GM19372 (cell line): ENCODE data around the gene CMTM3.
"Not testable (repeated sequence)": the region's sequence is repeated elsewhere in the genome, so short reads cannot be mapped to it uniquely, and the experiment has no call there.

ENCODE experiments used
- ATAC-seq: cut with Tn5 transposase; IDR thresholded peaks from one replicate; pipeline ENCODE4 v1.9.1; 2021; ENCODE audit warnings: mild to moderate bottlenecking, low read depth, moderate library complexity; ENCODE audit not compliant: unreplicated experiment

Gene CMTM3

DNA sequence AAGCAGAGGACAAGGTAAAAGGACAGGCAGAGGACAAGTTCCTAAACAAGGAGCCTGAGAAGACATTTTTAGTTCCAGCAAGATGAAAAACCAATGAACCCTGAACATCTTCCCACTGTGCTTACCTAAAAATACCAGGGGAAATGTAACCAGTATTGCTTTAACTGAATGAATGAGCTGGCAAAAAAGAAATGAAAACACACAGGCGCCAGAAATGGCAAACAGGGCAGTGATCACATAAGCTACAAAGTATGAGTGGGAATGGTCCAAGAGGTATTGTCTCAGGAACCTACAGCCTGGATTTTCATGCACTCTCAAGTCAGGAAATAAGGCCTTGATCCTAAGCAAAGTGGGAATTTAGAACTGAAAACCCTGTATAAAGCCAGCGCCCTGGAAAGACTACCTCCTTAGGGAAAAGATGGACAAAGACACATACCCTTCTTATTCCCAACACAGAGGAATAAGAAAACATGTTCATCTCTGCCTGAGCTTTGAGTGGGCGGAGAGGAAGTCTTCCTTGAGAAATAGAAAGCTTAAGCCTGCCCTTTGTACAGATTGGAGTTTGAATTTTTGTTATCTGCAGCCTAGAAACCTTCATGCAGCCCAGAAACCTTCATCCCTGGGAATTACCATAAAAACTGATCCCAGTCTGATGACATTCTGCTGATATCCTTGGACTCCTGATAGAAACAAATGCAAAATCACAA, 23.1 kb upstream of the CMTM3 start:
- no peak for ATAC-seq

DNA sequence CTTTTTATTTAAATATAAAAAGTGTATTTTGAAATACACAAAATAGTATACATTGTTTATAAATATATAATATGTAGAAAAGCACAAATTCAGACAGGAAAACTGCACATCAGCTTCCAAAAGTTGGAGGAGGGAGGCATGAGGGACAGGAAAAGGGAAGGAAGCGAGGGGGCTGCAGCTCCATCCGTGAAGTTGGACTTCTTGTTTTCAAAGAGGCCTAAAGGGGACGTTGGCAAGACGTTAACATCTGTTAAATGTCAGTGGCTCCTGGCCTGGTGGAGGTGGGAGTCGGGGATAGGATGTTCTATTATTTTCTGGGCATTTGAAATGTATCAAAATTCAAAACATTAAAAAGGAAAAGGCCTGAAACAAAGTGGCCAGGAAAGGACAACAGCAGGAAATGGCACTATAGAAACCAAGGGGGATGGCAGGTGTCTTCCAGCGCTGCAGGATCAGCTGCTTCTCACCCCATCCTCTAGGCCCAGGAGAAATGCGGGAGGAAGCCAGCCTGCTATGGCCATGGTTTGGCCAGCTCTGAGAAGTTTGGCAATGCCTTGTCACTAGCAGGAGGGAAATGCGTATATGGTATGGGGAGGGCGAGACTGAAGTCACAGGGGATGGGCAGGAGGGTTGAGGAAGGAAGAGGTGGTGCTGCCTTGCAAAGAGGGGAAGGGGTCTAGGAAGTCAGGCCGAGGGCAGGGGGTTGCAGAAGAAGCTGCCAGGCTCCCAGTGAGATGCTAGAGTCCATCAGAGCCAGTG, 18.8 kb upstream of the CMTM3 start:
- ATAC-seq, result no peak

DNA sequence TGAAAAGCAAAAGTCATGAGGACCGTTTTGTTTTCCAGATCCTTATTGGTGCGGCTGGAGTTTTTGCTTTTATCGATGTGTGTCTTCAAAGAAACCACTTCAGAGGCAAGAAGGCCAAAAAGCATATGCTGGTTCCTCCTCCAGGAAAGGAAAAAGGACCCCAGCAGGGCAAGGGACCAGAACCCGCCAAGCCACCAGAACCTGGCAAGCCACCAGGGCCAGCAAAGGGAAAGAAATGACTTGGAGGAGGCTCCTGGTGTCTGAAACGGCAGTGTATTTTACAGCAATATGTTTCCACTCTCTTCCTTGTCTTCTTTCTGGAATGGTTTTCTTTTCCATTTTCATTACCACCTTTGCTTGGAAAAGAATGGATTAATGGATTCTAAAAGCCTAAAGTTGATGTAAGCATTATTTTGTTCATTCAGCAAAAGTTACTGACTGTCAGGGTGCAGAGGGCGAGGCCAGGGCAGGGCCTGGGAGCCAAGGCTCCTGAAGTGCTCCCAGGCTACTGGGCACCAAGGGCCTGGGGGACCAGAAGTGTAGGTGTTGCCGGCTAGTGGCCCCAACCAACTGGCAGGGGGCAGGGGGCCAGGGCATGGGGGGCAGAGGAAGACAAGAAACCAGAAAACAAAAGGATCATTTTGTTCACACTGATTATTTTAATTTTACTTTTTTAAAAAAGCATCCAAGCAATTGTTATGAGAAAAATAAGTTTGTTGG, 16.5 kb upstream of the CMTM3 start:
- no peak for ATAC-seq

DNA sequence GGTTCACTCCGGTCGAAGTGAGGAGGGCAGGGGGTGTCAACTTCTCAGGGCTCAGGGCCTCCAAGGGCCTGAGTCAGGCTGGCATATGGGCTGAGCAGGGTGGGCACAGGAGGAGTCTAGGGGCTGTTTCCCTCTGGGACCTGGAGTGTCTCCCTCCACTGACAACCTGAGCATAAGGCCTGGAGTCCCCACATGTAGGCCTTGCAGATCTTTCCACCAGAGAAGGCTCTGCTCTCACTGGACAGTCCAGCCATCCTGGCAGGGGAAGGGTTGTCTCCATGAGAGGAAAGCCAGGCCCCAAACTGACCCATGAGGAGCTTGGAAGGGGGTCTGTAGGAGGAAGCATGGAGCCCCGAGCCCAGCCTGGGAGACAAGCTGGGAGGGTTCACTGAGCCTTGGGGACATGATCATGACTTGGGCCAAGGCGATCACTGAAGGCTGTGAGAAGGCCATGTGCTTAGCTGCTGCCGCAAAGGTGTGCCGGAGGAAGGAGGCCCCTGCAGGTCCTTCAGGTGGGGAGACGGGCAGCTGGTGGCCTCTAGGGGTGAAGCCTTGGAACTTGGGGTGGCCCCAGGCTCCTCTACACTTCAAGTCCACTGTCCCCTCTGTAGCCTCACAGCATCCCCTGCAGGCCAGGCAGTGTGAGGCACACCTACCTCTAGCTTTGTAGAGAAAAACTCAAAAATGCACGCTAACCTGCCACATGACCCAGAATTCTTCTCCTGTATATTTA, 15.4 kb upstream of the CMTM3 start:
- ATAC-seq, result peak; percentile 86

DNA sequence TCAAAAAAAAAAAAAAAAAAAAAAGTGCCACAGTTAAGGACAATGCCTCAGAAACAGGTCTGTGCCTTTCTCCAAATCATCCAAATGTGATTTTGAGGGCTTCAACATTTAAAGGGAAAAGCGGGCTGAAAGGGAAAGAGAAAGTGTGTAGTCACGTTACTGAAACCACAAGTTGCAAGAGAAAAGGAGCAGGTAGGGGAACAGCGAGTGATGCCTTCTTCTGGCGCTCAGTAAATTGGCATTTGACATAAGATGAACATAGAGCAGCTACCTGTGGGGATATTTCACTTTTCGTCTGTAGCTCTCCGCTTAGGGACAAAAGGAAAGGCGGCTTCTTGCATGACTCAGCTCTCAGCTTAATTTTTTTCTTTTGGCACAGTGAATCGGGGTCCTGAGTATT, 14.2 kb upstream of the CMTM3 start:
- no peak for ATAC-seq

DNA sequence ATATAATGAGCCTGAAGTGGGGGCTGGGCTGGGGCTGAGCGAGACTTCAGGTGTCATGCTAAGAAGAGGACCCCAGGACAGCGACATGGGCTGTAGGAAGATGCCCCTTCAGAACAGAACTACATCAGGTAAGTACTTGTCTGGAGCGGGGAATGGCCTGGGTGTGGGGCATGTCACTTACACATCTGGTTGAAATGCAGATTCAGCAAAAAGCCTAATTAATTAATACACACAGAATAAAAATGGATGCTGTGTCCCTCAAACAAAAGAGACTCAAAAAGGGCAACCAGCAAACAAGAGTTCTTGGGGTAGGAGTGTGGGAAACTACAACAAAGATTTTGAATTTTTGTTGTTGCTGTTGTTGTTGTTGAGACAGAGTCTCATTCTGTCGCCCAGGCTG, 13.5 kb upstream of the CMTM3 start:
- no peak for ATAC-seq

DNA sequence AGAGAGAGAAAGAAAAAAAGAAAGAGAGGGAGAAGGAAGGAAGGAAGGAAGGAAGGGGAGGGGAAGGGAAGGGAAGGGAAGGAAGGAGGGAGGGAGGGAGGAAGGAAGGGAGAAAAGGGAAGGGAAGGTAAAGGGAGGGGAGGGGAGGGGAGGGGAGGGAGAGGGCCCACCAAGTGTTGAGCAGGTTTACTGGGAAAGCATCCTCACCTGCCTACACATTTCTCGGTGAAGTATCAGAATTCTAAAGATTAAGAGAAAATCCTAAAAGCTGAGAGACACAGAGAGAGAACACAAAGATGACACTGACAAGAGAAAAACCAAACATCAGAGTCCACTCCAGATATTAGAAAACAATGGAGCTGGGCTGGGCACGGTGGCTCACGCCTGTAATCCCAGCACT, 12.3 kb upstream of the CMTM3 start:
- no peak for ATAC-seq

DNA sequence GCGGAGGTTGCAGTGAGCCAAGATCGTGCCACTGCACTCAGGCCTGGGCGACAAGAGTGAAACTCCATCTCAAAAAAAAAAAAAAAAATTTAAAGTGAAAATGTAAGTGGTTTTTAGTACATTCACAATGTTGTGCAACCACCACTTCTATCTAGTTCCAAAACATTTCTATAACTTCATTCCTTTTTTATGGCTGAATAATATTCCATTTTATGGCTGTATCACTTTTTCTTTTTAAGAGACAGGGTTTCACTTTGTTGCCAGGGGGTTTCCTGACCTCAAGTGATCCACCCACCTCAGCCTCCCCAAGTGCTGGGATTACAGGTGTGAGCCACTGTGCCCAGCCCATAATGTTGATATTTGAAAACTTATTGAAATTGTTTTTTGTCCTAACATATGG, 11.7 kb upstream of the CMTM3 start:
- no peak for ATAC-seq

DNA sequence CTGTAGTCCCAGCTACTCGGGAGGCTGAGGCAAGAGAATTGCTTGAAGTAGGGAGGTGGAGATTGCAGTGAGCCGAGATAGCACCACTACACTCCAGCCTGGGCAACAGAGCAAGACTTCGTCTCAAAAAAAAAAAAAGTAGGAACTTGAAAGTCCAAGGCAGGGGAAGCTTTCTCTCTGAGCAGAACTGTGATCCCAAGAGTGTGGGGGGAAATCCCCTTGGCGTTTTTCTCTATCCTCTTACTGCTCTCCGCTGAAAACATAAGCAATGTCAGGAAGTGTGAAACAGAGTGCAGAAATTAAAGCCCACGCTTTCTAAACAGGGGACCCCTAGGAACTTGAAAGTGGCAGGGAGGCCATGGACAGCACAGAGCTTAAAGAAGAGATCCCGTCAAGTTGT, 9.8 kb upstream of the CMTM3 start:
- ATAC-seq, result no peak

DNA sequence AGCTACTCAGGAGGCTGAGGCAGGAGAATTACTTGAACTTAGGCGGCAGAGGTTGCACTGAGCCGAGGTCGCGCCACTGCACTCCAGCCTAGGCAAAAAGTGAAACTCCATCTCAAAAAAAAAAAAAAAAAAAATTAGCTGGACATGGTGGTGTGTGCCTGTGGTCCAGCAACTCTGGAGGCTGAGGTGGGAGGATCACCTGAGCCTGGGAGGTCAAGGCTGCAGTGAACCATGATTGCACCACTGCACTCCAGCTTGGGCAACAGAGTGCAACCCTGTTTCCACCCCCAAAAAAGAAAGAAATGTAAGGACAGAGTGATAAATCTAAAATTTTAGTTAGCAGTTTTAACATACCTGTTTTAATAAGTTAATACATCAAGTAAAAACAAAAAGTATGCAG, 7.9 kb upstream of the CMTM3 start:
- not testable (repeated sequence) for ATAC-seq

DNA sequence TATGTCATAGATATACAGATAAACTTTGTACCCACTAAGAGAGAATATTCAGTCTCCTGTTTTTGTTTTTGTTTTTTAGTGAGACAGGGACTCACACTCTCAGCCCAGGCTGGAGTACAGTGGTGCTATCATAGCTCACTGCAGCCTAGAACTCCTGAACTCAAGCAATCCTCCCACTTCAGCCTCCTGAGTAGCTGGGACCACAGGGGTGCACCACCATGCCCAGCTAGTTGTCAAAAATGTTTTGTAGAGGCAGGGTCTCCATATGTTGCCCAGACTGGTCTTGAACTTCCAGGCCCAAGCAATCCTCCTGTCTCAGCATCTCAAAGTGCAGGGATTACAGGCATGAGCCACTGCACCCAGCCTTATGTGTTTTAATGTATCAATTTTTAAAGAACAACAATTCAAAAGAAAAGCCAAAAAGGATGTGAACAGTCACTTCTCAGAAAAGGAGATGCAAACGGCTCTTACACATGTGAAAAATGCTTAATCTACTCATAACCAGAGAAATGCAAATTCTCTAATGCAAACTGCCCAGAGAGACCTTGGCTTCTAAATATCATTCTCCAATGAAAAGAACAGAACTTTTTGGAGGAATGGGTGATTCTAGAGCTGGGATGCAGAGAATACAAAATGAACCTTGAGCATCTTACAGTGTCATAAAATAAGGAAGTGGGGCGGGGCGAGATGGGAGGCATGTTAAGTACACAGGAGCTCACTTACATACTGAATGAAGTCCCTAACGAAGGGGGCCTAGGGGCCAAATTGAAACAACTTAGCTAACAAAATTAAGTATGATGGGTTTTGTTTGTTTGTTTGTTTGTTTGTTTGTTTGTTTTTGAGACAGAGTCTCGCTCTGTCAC, 7.3 kb upstream of the CMTM3 start:
- ATAC-seq, result no peak

DNA sequence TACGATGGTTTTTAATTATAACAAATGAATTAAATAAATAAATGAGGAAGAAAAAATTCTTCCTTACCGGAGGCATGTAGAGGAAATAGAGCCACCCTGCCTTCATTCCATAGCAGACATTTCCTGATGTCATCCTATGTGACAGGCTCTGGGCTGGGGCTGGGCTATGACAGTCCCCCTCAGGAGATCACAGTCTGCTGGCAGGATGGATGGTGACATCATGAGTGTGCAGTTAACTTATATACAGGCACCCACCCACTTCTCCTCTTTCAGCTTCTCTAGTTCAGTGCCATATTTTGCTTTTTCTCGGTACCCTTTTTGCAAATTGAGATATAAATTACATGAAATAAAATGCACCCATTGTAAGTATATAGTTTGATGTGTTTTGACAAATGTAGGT, 6.4 kb upstream of the CMTM3 start:
- no peak for ATAC-seq

DNA sequence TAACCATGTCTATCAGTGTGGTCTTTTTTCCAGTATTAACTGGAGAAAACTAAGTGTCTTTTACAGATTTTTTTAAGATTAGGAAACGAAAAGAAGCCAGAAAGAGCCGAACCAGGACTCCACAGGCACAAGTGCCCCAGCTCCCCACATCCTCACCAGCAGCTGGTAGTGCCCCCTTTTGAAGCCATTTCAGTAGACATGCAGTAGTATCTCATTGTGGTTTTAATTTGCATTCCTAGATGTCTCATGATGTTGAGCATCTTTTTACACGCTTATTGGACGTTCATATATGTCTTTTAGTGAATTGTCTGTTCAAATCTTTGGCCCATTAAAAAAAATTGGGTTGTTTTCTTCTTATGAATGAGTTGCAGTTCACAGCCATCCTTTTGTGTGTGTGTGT, 4.8 kb upstream of the CMTM3 start:
- no peak for ATAC-seq

DNA sequence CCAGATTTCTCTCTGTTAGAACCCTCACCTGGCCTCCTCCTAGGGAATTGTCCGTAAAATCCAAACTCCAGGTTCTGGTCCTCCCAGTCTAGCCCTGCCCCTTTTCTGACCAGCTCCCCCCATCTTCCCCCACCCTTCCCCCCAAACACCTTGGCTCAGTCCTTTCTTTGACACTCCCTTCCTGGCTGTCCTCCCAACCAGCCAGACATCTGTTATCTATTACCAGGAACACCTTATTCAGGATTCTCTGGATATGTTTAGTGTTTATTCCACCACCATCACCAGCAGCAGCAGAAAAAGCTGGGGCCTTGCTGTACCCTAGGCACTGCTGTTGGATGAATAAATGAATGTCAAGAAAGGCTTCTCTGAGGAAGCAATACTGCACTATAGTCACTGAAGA, 4.0 kb upstream of the CMTM3 start:
- no peak for ATAC-seq

DNA sequence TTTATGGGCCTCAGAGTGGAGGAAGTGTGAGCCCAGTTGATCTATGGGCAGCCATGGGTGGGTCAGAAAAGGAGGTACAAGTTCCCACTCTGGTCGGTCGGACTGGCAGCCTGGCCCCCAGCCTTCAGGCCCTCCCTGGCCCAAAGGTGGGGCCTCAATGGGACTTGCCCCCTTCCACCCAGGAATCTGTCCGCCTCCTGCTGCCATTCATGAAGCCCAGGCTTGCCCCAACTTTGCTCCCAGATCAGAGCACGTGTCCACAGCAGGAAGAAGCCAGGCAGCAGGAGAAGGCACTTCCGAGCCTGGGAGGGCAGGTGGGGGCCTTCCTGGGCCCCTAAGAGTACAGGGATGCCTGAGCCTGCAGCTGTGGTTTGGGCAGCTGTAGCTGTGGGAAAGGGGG, 3.0 kb upstream of the CMTM3 start:
- no peak for ATAC-seq

DNA sequence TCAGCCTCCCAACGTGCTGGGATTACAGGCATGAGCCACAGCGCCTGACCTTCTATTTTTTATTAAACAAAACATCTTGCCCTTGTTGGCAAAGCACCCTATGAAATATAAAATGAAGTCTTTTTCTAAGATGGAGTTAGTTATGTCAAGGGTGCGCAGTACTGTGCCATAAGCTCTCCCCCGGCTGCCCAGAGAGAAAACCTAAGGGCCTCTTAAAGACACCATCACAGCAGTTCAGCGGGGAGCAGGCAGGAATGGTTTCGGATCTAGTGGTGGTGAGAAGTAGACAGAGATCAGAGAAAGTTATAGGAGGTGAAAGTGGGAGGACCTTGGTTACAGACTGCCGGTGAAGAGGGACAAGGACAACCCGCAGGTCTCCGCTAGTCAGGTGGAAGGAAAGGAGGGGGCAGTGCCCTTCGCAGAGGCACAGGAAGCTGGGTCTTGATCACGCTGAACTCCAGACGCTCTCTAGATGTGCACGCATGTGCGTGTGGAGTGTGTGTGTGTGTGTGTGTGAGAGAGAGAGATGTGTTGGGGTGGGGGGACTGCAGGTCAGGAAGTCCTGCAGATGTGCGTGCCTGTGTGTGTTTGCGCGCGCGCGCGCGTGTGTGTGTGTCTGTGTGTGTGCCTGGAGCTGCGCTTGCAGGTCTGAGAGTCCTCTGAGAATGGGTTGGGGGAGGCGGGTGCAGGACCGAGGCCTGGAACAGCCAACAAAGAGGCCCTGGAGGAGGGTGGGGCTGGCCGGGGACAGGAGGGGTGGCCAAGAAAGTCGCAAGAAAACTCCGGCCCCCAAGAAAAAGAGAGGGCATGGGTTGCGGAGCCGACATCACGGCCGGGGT, 748 bp upstream of the CMTM3 start:
- ATAC-seq, result no peak

DNA sequence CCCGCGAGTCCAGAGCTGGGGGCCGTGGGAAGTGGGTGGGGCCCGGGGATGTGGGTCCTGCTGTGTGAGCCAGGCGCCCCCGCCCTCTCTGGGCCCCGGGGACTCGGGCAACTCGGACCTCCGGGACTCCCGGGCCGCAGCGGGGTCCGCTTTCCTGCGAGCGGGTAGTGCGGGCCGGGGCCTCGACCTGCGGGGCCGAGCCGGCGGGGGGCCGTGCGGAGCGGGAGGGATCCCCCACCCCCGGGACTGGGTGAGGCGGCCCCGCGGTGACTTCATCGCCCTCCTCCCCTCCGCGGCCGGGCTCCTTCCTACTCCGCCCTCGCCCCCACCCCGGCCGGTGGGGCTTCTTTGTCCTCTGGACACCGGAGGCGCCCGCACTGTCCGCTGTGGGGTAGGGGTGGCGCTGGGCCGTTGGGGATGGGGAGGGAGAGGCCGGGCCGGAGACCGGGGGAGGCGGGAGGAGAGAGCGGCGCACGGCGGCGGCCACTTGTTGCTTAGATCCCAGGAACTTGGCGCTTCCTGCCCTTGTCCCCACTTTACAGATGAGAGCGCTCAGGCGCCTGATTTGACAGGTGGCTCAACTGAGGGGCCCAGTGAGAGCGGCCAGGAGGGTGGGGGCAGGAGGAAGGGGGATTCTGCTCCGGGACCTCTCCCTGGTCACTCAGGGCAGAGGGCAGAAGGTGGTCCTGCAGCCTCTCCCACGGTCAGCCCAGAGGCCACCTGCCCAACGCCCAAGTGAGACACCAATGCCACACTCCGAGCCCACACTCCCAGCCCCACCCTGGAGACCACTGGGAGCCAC, 874 bp downstream of the CMTM3 start:
- peak; percentile 16 for ATAC-seq

DNA sequence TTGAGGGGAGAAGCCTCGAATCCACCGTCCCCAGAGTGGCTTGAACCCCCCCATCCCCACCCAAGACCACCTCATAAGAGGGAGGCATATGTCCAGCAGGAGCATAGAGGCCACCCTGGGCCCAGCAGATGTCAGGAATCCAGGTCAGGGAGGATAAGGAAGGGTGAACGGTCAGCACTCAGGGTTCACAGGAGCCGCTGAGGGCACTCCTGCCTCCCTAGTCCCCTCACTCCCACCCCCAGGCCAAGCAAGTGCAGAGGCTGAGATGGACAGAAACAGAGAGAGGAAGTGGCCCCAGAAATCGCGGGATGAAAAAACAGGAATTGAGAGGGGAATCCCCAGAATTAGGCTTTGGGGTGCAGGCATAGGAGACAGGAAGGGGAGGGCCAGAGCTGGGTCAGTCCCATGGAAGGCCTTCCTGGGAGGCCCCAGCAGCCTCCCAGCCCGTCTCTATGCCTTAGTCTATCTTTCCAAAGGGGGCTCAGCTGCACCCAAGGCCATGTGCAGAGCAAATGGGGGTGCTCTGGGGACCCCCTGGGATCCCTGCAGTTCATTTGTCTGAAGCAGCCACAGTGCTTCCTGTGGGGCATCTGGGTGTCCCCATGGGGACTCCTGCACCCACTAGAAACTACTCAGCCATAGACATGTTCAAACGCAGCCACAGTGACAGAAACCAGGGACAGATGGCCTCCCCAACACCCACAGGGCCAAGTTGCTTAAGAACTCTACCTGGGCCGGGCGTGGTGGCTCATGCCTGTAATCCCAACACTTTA, 1.7 kb downstream of the CMTM3 start:
- peak; percentile 31 for ATAC-seq
